Stimulated activated CD4-positive, alpha-beta T cell treated with anti-CD3 and anti-CD28 coated beads, TNF-alpha, amount 100 ng/mL, for 4 hours (primary cell): ENCODE measurements around the gene SRF.
A peak's percentile ranks its signal among the peaks of the same experiment; 100 is the strongest.

Source experiments
- DNase-seq, 3 experiments: peaks; one replicate each; pipeline ENCODE4 v3.0.0-alpha.2; 2020; ENCODE audit warnings: low read depth in 3 of 3

The SRF gene

GRCh38 chr6:43216200-43216599 lies 45.1 kb downstream of the SRF start:
- DNase-seq: no peak

GRCh38 chr6:43217351-43217750 lies 46.3 kb downstream of the SRF start:
- DNase-seq: no peak

GRCh38 chr6:43219119-43219518 lies 48.0 kb downstream of the SRF start:
- DNase-seq: no peak

GRCh38 chr6:43219814-43220213 lies 48.7 kb downstream of the SRF start:
- DNase-seq: no peak

GRCh38 chr6:43220439-43220951 lies 49.4 kb downstream of the SRF start:
- DNase-seq: no peak

GRCh38 chr6:43221046-43221972 lies 50.2 kb downstream of the SRF start:
- DNase-seq: no peak

GRCh38 chr6:43222418-43223059 lies 51.5 kb downstream of the SRF start:
- no peak for DNase-seq

- no peak for DNase-seq
These were observed 52.1 kb downstream of the SRF start for GRCh38 chr6:43223175-43223574.

- DNase-seq: no peak
These were observed 55.3 kb downstream of the SRF start for GRCh38 chr6:43226192-43226851.

- DNase-seq: peak; percentile 61 to 80 (median 68)
These were observed 58.1 kb downstream of the SRF start, which contains the start of gene DNPH1 for GRCh38 chr6:43228951-43229802. Gene DNPH1 (minus strand): TSS chr6:43229481. CDS start chr6:43229456, 25 bp downstream.

- no peak for DNase-seq
These were observed 58.9 kb downstream of the SRF start for GRCh38 chr6:43229803-43230620.

- no peak for DNase-seq
These were observed 60.0 kb downstream of the SRF start for GRCh38 chr6:43231053-43231452.
